Caco-2 (cell line): ENCODE results near the gene LRRC8B. TPM values are rescaled to one million over a fixed set of nuclear protein-coding genes. Genes with fewer than 3 reads are reported as not detected.

Experiments used
- BruUV-seq: library from RNA; stranded (reverse); fragments of 400-500 nt; replicated peaks from 2 replicates; lab custom pipeline; 2021; lab: Mats Ljungman, UMichigan
- CTCF ChIA-PET: fragments of 300-600 bp; sonication (Branson Sonifier 250); formaldehyde crosslinking; loops from one replicate; lab custom pipeline; 2022; ENCODE audit warnings: antibody characterized with exemption; lab: Charles Lee
- POLR2A ChIA-PET: fragments of 300-600 bp; sonication (Branson Sonifier 250); formaldehyde crosslinking; loops from one replicate; lab custom pipeline; 2022; ENCODE audit warnings: antibody characterized with exemption; lab: Charles Lee
- DNase-seq, 2 experiments: peaks; one replicate each; pipeline versions ENCODE4 v3.0.0 to v3.0.0-alpha.2; 2020 to 2022
- H3K27me3 ChIP-seq: replicated peaks from 2 replicates; pipeline ENCODE4 v1.6.0; 2011; ENCODE audit warnings: low read length; ENCODE audit not compliant: control insufficient read depth, insufficient read depth
- H3K36me3 ChIP-seq: 2 replicates; pipeline ENCODE4 v1.5.1; 2011; ENCODE audit warnings: low read length; ENCODE audit not compliant: control insufficient read depth, insufficient read depth
- H3K4me1 ChIP-seq: fragments of 250-450 bp; sonication (Bioruptor Pico); 2 replicates; pipeline ENCODE4 v1.5.1; 2020; ENCODE audit warnings: mild to moderate bottlenecking
- H3K4me3 ChIP-seq: 2 replicates; pipeline ENCODE4 v1.5.1; 2011; ENCODE audit warnings: low read depth, mild to moderate bottlenecking, control low read depth, low read length
- H3K9me3 ChIP-seq: fragments of 250-450 bp; sonication (Bioruptor Pico); 2 replicates; pipeline ENCODE4 v1.5.1; 2020; ENCODE audit warnings: mild to moderate bottlenecking, moderate library complexity
- H3K27ac Mint-ChIP-seq: one replicate; pipeline ENCODE4 v1.8.0; 2022; ENCODE audit warnings: mixed read lengths; ENCODE audit not compliant: unreplicated experiment
- H3K27me3 Mint-ChIP-seq: one replicate; pipeline ENCODE4 v1.8.0; 2022; ENCODE audit warnings: mixed read lengths; ENCODE audit not compliant: insufficient read depth, unreplicated experiment
- H3K36me3 Mint-ChIP-seq: one replicate; pipeline ENCODE4 v1.8.0; 2022; ENCODE audit warnings: mild to moderate bottlenecking, mixed read lengths; ENCODE audit not compliant: insufficient read depth, unreplicated experiment
- H3K4me1 Mint-ChIP-seq: one replicate; pipeline ENCODE4 v1.8.0; 2022; ENCODE audit warnings: low read depth, mixed read lengths; ENCODE audit not compliant: unreplicated experiment
- H3K4me3 Mint-ChIP-seq: one replicate; pipeline ENCODE4 v1.8.0; 2022; ENCODE audit warnings: mild to moderate bottlenecking, moderate library complexity, mixed read lengths; ENCODE audit not compliant: unreplicated experiment
- H3K9me3 Mint-ChIP-seq: one replicate; pipeline ENCODE4 v1.8.0; 2022; ENCODE audit warnings: mixed read lengths; ENCODE audit not compliant: unreplicated experiment
- CTCF ChIP-seq, 2 experiments: fragments of 200-600 bp in 1 of 2; IDR thresholded peaks; 1 replicate in 1 of 2; 2 replicates in 1 of 2; pipeline versions ENCODE4 v1.5.1 to v1.8.0; 2011 to 2022; ENCODE audit warnings: antibody characterized with exemption in 1 of 2, control low read depth in 1 of 2, inconsistent platforms in 1 of 2, low read depth in 1 of 2, low read length in 1 of 2, mild to moderate bottlenecking in 1 of 2, moderate library complexity in 1 of 2; ENCODE audit not compliant: insufficient read depth in 1 of 2, severe bottlenecking in 1 of 2, unreplicated experiment in 1 of 2
- intact Hi-C: fragments of 100-400 bp; cut with micrococcal nuclease; formaldehyde crosslinking; loops from one replicate; pipeline ENCODE4 v1.10.0; 2022; ENCODE audit not compliant: unreplicated experiment
- total RNA-seq: library from RNA; stranded (reverse); gene quantifications from 2 replicates; pipeline ENCODE4 v1.2.3, GENCODE V29; 2022

The LRRC8B gene
- total RNA-seq, 1 experiment from 2014 or later, result 10.8 TPM

GRCh38 chr1:89565521-89565920, 40.9 kb downstream of the LRRC8B start:
- POLR2A ChIA-PET, result no interaction called here
- CTCF ChIA-PET, result no interaction called here
- Mint-ChIP-seq H3K36me3 (no peaks in the 10 kb centered on the region), H3K9me3 (no peaks in the 10 kb centered on the region), H3K27ac (no peak overlapping the region), H3K27me3 (no peaks in the 10 kb centered on the region), H3K4me1 (no peaks in the 10 kb centered on the region), H3K4me3 (no peak overlapping the region)
- no peak for DNase-seq
- no peaks in the 10 kb centered on the region for H3K36me3 ChIP-seq
- no peak overlapping the region for H3K4me3 ChIP-seq
- intact Hi-C loops, result no loop called here
- H3K4me1 ChIP-seq, result no peaks in the 10 kb centered on the region
- H3K9me3 ChIP-seq, result no peaks in the 10 kb centered on the region
- BruUV-seq, result no TSS peak
- no peaks in the 10 kb centered on the region for H3K27me3 ChIP-seq
- TF ChIP-seq CTCF (IDR thresholded peaks at IDR 0.05; ENCODE audit: insufficient read depth in 1 of 2, low read depth in 1 of 2, low read length in 1 of 2, severe bottlenecking in 1 of 2, unreplicated experiment in 1 of 2), result no peak

GRCh38 chr1:89566761-89567174, 42.1 kb downstream of the LRRC8B start:
- Histone ChIP-seq H3K4me1 (no peaks in the 10 kb centered on the region), H3K9me3 (no peaks in the 10 kb centered on the region), H3K27me3 (no peaks in the 10 kb centered on the region), H3K4me3 (no peak overlapping the region), H3K36me3 (no peaks in the 10 kb centered on the region)
- no peak overlapping the region for H3K4me3 Mint-ChIP-seq
- H3K9me3 Mint-ChIP-seq, result no peaks in the 10 kb centered on the region
- no peak overlapping the region for H3K27ac Mint-ChIP-seq
- H3K4me1 Mint-ChIP-seq, result no peaks in the 10 kb centered on the region
- POLR2A ChIA-PET, result no interaction called here
- intact Hi-C loops, result no loop called here
- BruUV-seq, result no TSS peak
- TF ChIP-seq CTCF (IDR thresholded peaks at IDR 0.05; ENCODE audit: insufficient read depth in 1 of 2, low read depth in 1 of 2, low read length in 1 of 2, severe bottlenecking in 1 of 2, unreplicated experiment in 1 of 2), result no peak
- CTCF ChIA-PET, result no interaction called here
- H3K36me3 Mint-ChIP-seq, result no peaks in the 10 kb centered on the region
- no peak for DNase-seq
- no peaks in the 10 kb centered on the region for H3K27me3 Mint-ChIP-seq

DNA sequence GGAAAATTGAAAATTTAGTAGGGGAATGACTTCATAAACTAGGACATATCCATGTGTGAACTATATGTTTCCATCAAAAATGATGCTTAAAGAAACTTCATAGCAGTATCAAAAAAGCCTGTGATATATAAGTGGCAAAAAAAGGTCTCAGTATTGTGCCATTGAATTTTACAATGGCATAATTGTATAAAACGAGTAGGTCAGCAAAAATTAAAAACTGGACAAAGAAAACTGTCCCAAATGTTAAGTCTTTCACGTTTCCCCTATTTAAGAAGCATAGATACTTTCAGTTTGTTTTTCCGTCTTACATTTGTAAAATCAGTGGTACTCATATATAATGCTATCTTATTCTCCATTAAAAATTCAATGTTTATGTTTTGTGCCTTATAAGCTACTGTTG, 43.2 kb downstream of the LRRC8B start:
- POLR2A ChIA-PET, result no interaction called here
- Mint-ChIP-seq H3K27me3 (no peaks in the 10 kb centered on the region), H3K9me3 (no peaks in the 10 kb centered on the region), H3K4me1 (no peaks in the 10 kb centered on the region), H3K27ac (no peak overlapping the region), H3K36me3 (no peaks in the 10 kb centered on the region), H3K4me3 (no peak overlapping the region)
- intact Hi-C loops, result no loop called here
- no peaks in the 10 kb centered on the region for H3K9me3 ChIP-seq
- H3K36me3 ChIP-seq, result no peaks in the 10 kb centered on the region
- CTCF ChIA-PET, result no interaction called here
- H3K4me1 ChIP-seq, result no peaks in the 10 kb centered on the region
- no peak for TF ChIP-seq CTCF (IDR thresholded peaks at IDR 0.05; ENCODE audit: insufficient read depth in 1 of 2, low read depth in 1 of 2, low read length in 1 of 2, severe bottlenecking in 1 of 2, unreplicated experiment in 1 of 2)
- DNase-seq, result no peak
- no TSS peak for BruUV-seq
- H3K4me3 ChIP-seq, result no peak overlapping the region
- H3K27me3 ChIP-seq, result no peaks in the 10 kb centered on the region
